ENCODE measurements around the gene NLRP9. TPM values are rescaled to one million over a fixed set of nuclear protein-coding genes. Genes with fewer than 3 reads are reported as not detected.

NLRP9 gene
- total and polyA plus RNA-seq, 8 donors, result not detected

DNA sequence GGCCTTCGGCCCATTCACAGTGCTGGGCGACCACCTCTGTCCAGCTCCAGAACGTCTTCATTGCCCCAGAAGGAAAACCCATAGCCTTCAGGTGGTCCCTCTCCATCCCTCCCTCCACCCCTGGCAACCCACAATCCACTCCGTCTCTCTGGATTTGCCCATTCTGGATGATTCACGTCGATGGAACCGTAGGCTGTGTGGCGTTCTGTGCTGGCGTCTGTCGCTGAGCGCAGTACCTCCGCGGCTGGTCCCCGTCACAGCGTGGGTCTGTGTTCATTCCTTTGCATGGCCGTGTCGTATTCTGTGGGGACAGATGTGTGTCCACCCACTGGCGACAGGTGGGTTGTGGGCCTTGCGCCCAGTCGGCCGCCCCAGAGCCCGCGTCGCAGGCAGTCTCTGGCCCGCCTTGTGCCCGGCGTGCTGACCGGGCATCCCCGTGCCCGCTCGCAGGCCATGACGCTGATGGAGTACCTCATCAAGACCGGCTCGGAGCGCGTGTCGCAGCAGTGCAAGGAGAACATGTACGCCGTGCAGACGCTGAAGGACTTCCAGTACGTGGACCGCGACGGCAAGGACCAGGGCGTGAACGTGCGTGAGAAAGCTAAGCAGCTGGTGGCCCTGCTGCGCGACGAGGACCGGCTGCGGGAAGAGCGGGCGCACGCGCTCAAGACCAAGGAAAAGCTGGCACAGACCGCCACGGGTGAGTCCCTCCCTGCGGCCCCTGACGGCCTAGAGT is 53.1 kb downstream of the NLRP9 start:
- whole genome bisulfite sequencing, 5 donors, result 90 to 96% (median 93%) methylated on average over 58 to 60 of the region's 60 CpGs
- Histone ChIP-seq H3K27ac (peak overlapping the region in 4 of 5 donors; percentile 71 to 94 (median 86)), H3K27me3 (no peaks in the 10 kb centered on the region), H3K4me3 (no peak overlapping the region), H3K9me3 (no peaks in the 10 kb centered on the region), H3K36me3 (peaks cover 57 to 99% (median 98%) of the 10 kb centered on the region in 4 donors), H3K4me1 (peaks cover 60 to 90% (median 87%) of the 10 kb centered on the region in 4 donors)
- intact Hi-C loops (cut with DNase I; ENCODE audit: low total_unique reads), result no loop called here
- TF ChIP-seq, protein P1, sequence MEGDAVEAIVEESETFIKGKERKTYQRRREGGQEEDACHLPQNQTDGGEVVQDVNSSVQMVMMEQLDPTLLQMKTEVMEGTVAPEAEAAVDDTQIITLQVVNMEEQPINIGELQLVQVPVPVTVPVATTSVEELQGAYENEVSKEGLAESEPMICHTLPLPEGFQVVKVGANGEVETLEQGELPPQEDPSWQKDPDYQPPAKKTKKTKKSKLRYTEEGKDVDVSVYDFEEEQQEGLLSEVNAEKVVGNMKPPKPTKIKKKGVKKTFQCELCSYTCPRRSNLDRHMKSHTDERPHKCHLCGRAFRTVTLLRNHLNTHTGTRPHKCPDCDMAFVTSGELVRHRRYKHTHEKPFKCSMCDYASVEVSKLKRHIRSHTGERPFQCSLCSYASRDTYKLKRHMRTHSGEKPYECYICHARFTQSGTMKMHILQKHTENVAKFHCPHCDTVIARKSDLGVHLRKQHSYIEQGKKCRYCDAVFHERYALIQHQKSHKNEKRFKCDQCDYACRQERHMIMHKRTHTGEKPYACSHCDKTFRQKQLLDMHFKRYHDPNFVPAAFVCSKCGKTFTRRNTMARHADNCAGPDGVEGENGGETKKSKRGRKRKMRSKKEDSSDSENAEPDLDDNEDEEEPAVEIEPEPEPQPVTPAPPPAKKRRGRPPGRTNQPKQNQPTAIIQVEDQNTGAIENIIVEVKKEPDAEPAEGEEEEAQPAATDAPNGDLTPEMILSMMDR (IDR thresholded peaks at IDR 0.05), result no peak
- TF ChIP-seq EP300 (IDR thresholded peaks at IDR 0.05) (no peak), POLR2AphosphoS5 (IDR thresholded peaks at IDR 0.05) (no peak), POLR2A (IDR thresholded peaks at IDR 0.05) (no peak)
- DNase-seq, result no peak

DNA sequence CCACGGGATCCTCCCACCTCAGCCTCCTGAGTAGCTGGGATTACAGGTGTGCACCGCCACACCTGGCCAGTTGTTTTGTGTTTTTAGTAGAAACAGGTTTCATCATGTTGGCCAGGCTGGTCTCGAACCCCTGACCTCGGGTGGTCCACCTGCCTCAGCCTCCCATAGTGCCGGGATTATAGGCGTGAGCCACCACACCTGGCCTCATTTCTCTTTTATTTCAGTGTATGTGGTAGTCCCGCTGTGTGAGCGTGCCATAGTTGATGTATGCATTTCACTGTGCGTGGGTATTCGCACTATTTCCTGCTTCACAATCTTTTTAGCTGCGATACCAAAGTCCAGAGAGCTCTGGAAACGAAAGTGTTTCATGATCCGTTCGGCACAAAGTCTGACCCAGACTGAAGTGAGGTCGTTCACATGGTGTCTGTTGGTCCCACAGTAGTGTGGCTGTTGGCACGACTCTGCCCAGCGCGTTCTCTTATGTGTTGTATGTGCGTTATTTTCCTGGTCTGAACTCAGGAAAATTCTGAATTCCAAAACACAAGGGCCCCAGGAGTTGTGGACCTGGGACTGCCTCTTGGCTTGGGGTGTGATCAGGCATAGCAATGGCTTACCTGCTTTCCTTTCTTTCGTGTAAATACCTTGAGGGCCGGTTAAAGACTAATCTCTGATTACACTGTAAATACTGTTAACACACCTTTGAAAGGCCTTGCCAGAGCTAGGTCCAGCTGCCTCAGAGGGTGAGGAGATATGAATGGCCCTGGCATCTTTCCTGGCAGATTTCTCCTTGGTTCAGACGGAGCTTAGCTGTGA is 54.5 kb downstream of the NLRP9 start:
- Histone ChIP-seq H3K27ac (peak overlapping the region; percentile 71 to 94 (median 85)), H3K9me3 (no peaks in the 10 kb centered on the region), H3K4me3 (no peak overlapping the region), H3K4me1 (peaks cover 72 to 99% (median 93%) of the 10 kb centered on the region in 4 donors), H3K36me3 (peaks cover 56 to 99% (median 98%) of the 10 kb centered on the region in 4 donors), H3K27me3 (no peaks in the 10 kb centered on the region)
- no peak for TF ChIP-seq POLR2A (IDR thresholded peaks at IDR 0.05)
- TF ChIP-seq POLR2AphosphoS5 (IDR thresholded peaks at IDR 0.05), result peak in 2 of 3 donors; percentile 58 to 65
- WGBS, 5 donors, result 31 to 71% (median 46%) methylated on average over 22 of the region's 22 CpGs
- peak; percentile 86 to 88 for DNase-seq
- intact Hi-C loops (cut with DNase I; ENCODE audit: low total_unique reads), result no loop called here

DNA sequence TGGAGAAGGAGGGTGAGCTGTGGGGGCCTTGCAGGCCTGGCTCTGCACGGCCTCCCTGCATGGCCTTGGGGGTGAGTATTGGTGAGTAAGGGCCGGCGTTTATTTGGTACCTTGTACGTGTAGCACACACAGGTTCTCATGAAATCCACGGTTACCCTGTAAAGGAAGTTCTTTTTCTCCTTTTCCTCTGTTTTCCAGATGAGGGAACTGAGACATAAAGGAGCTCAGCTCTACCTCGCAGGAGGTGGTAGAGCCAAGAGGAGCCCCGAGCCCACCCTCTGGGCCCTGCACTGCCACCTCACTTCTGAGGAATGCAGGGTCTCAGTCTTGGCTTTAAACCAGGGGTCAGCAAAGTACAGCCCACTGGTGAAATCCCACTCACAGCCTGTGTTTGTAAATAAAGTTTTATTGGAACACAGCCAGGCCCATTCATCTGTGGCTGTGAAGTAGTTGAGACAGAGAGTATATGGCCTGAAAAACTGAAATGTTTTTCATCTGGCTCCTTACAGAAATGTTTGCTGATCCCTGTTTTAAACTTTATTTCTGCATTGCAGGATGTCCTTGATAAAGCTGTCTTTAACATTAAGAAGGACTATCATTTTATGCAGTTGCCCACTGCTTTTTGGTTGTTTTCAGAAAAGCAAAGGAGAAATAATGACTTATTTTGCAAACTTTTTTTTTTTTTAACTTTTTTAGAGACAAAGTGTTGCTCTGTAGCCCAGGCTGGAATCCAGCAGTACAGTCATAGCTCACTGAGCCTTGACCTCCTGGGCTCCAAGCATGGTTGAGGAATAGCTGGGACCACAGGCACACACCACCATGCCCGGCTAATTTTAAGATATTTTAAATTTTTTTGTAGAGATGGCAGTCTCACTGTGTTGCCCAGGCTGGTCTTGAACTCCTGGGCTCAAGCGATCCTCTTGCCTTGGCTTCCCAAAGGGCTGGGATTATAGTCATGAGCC is 56.8 kb downstream of the NLRP9 start:
- Histone ChIP-seq H3K4me3 (no peak overlapping the region), H3K4me1 (peaks cover 77 to 99% (median 93%) of the 10 kb centered on the region in 4 donors), H3K9me3 (no peaks in the 10 kb centered on the region), H3K27me3 (no peaks in the 10 kb centered on the region), H3K27ac (peak overlapping the region in 4 of 5 donors; percentile 6 to 94 (median 80)), H3K36me3 (peaks cover 54 to 92% (median 87%) of the 10 kb centered on the region in 4 donors)
- TF ChIP-seq, protein P1 (IDR thresholded peaks at IDR 0.05), result no peak
- no peak for TF ChIP-seq EP300 (IDR thresholded peaks at IDR 0.05)
- no peak for TF ChIP-seq POLR2A (IDR thresholded peaks at IDR 0.05)
- no peak for TF ChIP-seq POLR2AphosphoS5 (IDR thresholded peaks at IDR 0.05)
- 58 to 83% (median 80%) methylated on average over 7 to 9 of the region's 9 CpGs for WGBS, 5 donors
- intact Hi-C loops (cut with DNase I; ENCODE audit: low total_unique reads), result no loop called here
- DNase-seq, result no peak

DNA sequence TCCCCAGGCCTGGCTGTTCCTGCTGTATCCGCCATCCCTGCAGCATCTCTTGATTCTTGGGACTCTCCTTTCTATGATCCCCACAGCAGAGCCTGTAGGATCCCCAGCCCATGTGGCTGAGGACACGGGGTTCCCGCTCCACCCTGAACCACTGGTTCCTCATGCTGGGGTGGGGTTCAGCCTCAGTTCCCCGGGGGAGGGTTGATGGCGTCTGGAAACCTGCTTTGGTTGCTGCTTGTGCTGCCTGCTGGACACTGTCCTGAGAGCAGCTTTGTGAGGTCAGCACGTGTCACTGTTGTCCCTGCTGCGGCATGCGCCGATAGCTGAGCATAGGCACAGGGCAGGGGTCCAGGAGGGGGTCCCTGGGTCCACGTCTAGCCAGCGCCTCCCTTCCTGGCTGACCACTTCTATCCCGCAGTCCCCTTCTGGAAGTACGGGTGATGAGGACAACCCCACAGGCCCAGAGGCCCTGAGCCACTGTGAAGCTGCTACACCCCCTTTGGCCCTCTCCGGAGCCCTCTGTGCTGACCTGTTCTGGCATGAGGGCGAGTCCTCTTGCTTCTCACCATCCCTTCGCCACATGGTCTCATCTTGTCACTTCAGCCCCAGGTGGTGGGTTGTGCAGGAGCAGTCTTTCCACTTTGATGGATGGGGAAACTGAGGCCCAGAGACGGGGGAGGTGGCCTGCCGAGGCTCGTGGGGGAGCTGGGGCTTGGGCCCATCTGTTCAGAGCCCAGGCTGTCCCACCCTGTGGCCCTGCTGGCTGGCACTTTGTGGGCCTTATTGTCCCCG is 57.7 kb downstream of the NLRP9 start:
- Histone ChIP-seq H3K4me3 (no peak overlapping the region), H3K27ac (peak overlapping the region in 4 of 5 donors; percentile 6 to 94 (median 70)), H3K4me1 (peaks cover 75 to 99% (median 93%) of the 10 kb centered on the region in 4 donors), H3K36me3 (peaks cover 45 to 83% (median 78%) of the 10 kb centered on the region in 4 donors), H3K9me3 (no peaks in the 10 kb centered on the region), H3K27me3 (no peaks in the 10 kb centered on the region)
- TF ChIP-seq, protein P1 (IDR thresholded peaks at IDR 0.05), result no peak
- no peak for TF ChIP-seq EP300 (IDR thresholded peaks at IDR 0.05)
- no peak for TF ChIP-seq POLR2AphosphoS5 (IDR thresholded peaks at IDR 0.05)
- TF ChIP-seq POLR2A (IDR thresholded peaks at IDR 0.05), result no peak
- 81 to 94% (median 85%) methylated on average over 12 to 20 of the region's 20 CpGs for WGBS, 5 donors
- intact Hi-C loops (cut with DNase I; ENCODE audit: low total_unique reads), result no loop called here
- no peak for DNase-seq

Measured in stomach (tissue), 9 donors.